GM19099 (cell line): Measurements from ENCODE around the gene SLC9A4.

ENCODE experiments used
- POLR2A ChIP-seq: IDR thresholded peaks from 3 replicates; pipeline ENCODE4 v1.6.1; 2011; ENCODE audit warnings: low read depth; ENCODE audit not compliant: insufficient read length; ENCODE audit errors: extremely low read depth

SLC9A4 gene

DNA sequence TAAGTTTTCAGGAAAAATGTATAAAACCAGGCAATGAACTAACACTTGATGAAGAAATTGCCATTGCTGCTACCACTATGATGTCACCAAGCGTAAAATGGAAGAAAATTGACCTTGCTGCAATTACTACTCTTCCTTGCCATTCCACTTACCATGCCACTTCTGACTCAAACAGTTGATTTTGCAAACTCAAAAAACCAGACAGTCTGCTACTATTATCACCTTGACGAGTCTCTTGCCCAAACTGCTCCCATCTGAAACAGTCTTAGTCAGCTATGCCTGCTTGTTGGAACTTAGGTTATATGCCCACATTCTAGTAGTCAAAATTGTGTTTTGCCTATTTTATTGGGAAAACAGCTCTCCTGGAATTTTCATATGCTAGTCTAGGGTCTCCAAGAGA lies 74.4 kb downstream of the SLC9A4 start:
- no peak for TF ChIP-seq POLR2A

DNA sequence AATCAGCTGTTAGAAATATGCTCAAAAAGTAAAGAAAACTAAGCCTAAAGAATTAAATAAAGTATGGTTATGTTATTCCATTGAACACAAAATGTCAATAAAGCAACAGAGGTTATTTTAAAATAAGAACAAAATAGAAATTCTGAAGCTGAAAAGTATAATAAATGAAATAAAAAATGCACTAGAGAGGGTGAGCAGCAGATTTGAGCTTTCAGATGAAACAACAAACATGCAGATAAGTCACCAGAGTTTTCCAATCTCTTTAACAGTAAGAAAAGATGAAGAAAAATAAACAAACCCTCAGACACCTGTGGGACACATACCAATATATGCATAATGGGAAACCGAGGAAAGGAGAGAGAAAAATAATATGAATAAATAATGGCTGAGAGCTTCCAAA lies 76.0 kb downstream of the SLC9A4 start:
- TF ChIP-seq POLR2A: no peak

DNA sequence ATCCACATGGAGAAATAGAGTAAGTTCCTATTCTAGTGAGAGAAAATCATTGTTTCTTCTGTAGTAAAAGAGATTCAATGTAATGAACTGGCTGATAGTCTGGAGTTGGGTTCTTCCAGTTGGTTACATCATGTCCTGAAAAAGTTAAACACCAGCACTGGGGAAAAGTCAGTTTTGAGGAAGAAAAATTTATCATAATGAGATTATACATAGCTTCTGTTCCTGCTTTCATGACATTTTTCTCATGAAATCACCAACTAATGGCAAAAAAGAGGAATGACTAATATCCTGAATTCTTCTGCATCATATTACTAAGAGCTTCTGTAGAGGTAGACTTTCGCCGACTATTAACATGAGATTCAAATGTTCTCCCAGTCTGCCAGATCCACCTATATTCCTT lies 77.1 kb downstream of the SLC9A4 start:
- TF ChIP-seq POLR2A: no peak

DNA sequence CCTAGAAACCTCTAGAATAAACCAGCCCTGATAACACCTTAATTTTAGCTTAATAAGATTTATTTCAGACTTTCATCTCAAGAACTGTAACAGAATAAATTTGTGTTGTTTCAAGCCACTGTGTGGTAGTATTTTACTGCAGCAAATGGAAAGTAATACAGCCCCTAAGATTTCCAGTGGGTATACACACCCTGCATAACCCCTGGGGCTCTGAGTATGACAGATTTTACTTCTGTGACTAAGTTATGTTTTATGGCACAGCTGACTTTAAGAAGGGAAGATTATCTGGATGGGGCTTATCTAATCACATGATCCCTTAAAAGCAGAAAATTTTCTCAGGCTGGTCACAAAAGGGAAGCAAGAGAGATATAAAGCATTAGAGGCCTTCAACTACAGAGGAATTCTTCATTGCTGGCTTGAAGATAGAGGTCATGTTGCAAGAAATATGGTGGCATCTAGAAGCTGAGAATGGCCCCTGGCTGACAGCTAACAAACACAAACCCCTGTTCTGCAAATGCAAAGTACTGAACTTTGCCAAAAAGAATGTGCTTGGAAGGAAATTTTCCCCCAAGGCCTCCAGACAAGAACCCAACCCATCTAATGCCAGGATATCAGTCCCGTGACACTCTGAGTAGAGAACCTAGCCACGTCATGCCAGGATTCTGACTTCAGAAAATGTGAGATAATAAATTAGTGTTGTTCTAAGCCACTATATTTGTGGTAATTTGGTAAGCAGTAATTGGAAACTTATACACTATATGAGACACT lies 78.5 kb downstream of the SLC9A4 start:
- no peak for TF ChIP-seq POLR2A

DNA sequence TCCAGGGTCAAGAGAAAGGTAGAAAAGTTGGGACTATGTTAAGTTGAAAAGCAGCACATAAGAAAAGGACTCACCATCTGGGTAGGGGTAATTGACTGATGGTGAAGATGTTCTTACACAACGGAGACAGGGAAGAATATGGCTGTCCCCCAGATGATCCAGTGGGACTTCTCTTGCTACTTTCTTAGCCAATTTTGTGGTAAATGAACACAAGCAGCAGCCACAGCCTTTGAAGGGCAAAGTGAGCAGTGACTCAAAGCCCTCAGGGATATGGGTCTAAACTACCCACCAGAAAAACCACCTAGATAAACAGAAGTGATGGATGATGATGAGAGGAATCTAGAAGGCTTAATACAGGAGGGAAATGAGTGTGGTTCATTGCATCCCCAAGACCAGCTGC lies 80.6 kb downstream of the SLC9A4 start:
- TF ChIP-seq POLR2A: no peak

DNA sequence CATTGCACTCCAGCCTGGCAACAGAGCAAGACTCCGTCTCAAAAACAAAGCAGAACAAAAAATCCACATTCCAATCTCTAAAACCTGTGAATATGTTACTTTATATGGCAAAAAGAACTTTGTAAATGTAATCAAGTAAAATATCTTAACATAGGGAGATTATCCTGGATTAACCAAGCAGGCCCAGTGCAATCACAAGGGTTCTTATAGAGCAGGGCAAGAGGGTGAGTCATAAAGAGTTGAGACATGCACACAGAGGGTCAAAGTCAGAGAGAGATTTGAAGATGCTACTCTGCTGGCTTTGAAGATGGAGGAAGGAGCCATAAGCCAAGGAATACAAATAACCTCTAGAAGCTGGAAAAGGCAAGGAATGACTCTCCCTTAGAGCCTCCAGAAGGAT lies 85.4 kb downstream of the SLC9A4 start:
- TF ChIP-seq POLR2A: no peak

DNA sequence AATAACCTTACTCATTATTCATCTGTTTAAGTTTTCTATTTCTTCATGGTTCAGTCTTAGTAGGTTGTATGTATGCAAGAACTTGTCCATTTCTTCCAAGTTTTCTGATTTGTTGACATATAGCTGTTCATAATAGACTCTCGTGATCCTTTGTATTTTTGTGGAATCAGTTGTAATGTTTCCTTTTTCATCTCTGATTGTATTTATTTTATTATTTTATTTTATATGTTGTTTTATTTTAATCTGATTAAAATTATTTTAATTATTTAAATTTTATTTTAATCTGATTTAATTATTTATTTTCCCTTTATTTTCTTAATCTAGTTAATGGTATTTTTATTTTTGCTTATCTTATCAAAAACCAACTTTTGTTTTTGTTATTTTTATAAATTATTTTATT lies 102.9 kb downstream of the SLC9A4 start:
- no peak for TF ChIP-seq POLR2A

DNA sequence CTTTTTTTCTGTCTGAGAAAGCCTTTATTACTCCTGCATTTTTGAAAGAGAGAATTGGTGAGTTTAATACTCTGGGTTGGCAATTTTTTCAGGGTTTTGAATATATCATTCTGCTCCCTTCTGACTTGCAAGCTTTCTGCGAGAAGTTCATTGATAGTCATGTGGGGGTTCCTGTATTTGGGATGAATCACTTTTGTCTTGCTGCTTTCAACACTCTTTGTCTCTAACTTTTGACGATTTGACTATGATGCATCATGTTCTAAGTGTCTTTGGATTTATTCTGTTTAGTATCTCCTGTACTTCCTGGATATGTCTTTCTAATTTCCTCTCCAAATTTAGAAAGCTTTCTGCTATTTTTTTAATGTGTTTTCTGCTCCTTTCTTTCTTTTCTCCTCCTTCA lies 105.3 kb downstream of the SLC9A4 start:
- TF ChIP-seq POLR2A: no peak

DNA sequence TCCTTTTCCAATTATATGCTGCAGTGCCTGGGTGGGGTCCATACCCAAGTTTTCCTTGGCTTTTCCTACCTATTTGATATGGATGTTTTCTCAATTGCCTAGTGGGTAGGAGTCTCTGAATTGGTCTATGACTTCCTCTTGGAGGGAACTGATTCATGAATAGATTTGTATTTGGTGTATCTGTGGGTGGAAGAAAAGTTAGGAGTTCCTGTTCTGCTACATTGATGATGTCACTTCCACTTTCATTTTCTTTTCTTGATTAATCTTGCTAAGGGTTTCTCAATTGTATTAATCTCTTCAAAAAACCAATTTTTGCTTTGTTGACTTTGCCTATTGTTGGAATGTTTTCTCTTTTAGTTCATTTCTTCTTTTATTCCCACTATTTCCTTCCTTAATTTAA lies 108.9 kb downstream of the SLC9A4 start:
- TF ChIP-seq POLR2A: no peak

DNA sequence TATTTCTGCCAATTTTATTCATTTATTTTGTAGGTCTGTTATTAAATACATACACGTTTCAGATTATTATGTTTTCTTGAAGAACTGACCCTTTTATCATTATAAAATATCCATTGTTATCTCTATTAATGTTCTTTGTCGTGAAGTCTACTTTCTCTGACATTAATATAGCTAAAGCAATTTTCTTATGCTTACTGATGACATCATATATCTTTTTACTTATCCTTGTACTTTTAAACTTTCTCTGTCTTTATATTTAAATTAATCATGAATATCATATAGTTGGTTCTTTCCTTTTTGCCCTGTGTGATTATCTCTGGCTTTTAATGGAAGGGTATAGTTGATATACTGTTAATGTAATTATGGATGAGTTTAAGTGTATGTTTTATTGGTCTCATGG lies 109.8 kb downstream of the SLC9A4 start:
- no peak for TF ChIP-seq POLR2A
